Gastrocnemius medialis (tissue), 4 donors: ENCODE results near the gene CALN1.

Experiments used
- CTCF ChIP-seq, 5 experiments: fragments of 450-650 bp in 3 of 5; fragments of 200-600 bp in 2 of 5; sonication (generic) in 2 of 5; IDR thresholded peaks in 4 of 5; conservative IDR thresholded peaks in 1 of 5; 1 replicate in 4 of 5; 2 replicates in 1 of 5; pipeline ENCODE4 v1.5.1; 2016 to 2019; ENCODE audit warnings: antibody characterized with exemption in 5 of 5, mild to moderate bottlenecking in 3 of 5, moderate library complexity in 3 of 5
- POLR2A ChIP-seq, 2 donors: fragments of 450-650 bp; IDR thresholded peaks; one replicate each; pipeline ENCODE4 v1.6.1; 2017; ENCODE audit warnings: antibody characterized with exemption in 2 of 2, mild to moderate bottlenecking in 2 of 2, moderate library complexity in 2 of 2

GRCh38 chr7:71753236-71753635, 658.9 kb downstream of the CALN1 start:
- TF ChIP-seq CTCF (IDR thresholded peaks at IDR 0.05 in 4 of 5, conservative IDR thresholded peaks at IDR 0.05 in 1 of 5) (no peak), POLR2A (IDR thresholded peaks at IDR 0.05) (no peak)
